Rectal smooth muscle tissue (tissue), 1 donor: ENCODE measurements around the gene TK2.
"Not testable (repeated sequence)": the region's sequence is repeated elsewhere in the genome, so short reads cannot be mapped to it uniquely, and the experiment has no call there.

ENCODE experiments used
- H3K27ac ChIP-seq: one replicate; pipeline ENCODE4 v1.7.0; 2013; ENCODE audit warnings: low read depth, low read length, inconsistent platforms
- H3K27me3 ChIP-seq: one replicate; pipeline ENCODE4 v1.7.0; 2013; ENCODE audit warnings: low read length; ENCODE audit not compliant: control insufficient read depth, insufficient read depth
- H3K36me3 ChIP-seq: one replicate; pipeline ENCODE4 v1.7.0; 2013; ENCODE audit warnings: low read length; ENCODE audit not compliant: control insufficient read depth, insufficient read depth
- H3K4me1 ChIP-seq: one replicate; pipeline ENCODE4 v1.7.0; 2013; ENCODE audit warnings: low read length; ENCODE audit not compliant: control insufficient read depth, insufficient read depth
- H3K4me3 ChIP-seq: one replicate; pipeline ENCODE4 v1.7.0; 2013; ENCODE audit warnings: low read length
- H3K9ac ChIP-seq: one replicate; pipeline ENCODE4 v1.7.0; 2013; ENCODE audit warnings: low read length

The TK2 gene

GRCh38 chr16:66549284-66550131 is at the start of gene TK2:
TSS of gene TK2 (minus strand) at chr16:66550122. CDS start at chr16:66550061, 61 bp downstream.
- H3K9ac ChIP-seq, result peak within 1 kb of the TSS; percentile 80
- H3K4me1 ChIP-seq, result peaks cover 9% of the 10 kb centered on the region
- H3K4me3 ChIP-seq, result peak within 1 kb of the TSS; percentile 65
- H3K36me3 ChIP-seq, result no peaks in the 10 kb centered on the region
- H3K27ac ChIP-seq, result peak within 1 kb of the TSS; percentile 93
- H3K27me3 ChIP-seq, result no peaks in the 10 kb centered on the region

GRCh38 chr16:66598111-66598510 is 48.2 kb upstream of the TK2 start:
- H3K4me3 ChIP-seq, result no peak overlapping the region
- H3K27me3 ChIP-seq, result no peaks in the 10 kb centered on the region
- H3K36me3 ChIP-seq, result no peaks in the 10 kb centered on the region
- H3K9ac ChIP-seq, result no peak overlapping the region
- H3K27ac ChIP-seq, result no peak overlapping the region
- no peaks in the 10 kb centered on the region for H3K4me1 ChIP-seq

- no peak overlapping the region for H3K27ac ChIP-seq
- no peaks in the 10 kb centered on the region for H3K4me1 ChIP-seq
- no peak overlapping the region for H3K4me3 ChIP-seq
- H3K9ac ChIP-seq, result no peak overlapping the region
- H3K27me3 ChIP-seq, result no peaks in the 10 kb centered on the region
- H3K36me3 ChIP-seq, result no peaks in the 10 kb centered on the region
Measured at GRCh38 chr16:66596986-66597848, 47.3 kb upstream of the TK2 start.

- H3K36me3 ChIP-seq, H3K4me1 ChIP-seq, H3K27ac ChIP-seq, H3K27me3 ChIP-seq, H3K4me3 ChIP-seq, H3K9ac ChIP-seq: not testable (repeated sequence)
Measured at GRCh38 chr16:66596559-66596958, 46.6 kb upstream of the TK2 start.

GRCh38 chr16:66594739-66595138 is 44.8 kb upstream of the TK2 start:
- Histone ChIP-seq H3K27ac (no peak overlapping the region), H3K27me3 (no peaks in the 10 kb centered on the region), H3K36me3 (no peaks in the 10 kb centered on the region), H3K9ac (no peak overlapping the region), H3K4me1 (no peaks in the 10 kb centered on the region), H3K4me3 (no peak overlapping the region)

GRCh38 chr16:66592814-66593213 is 42.9 kb upstream of the TK2 start:
- H3K4me3 ChIP-seq, result no peak overlapping the region
- no peak overlapping the region for H3K9ac ChIP-seq
- H3K27me3 ChIP-seq, result no peaks in the 10 kb centered on the region
- H3K36me3 ChIP-seq, result no peaks in the 10 kb centered on the region
- no peak overlapping the region for H3K27ac ChIP-seq
- H3K4me1 ChIP-seq, result no peaks in the 10 kb centered on the region

- Histone ChIP-seq H3K27me3 (no peaks in the 10 kb centered on the region), H3K27ac (no peak overlapping the region), H3K4me3 (no peak overlapping the region), H3K9ac (no peak overlapping the region), H3K36me3 (no peaks in the 10 kb centered on the region), H3K4me1 (no peaks in the 10 kb centered on the region)
Measured at GRCh38 chr16:66592241-66592640, 42.3 kb upstream of the TK2 start.

GRCh38 chr16:66591018-66591417 is 41.1 kb upstream of the TK2 start:
- no peak overlapping the region for H3K4me3 ChIP-seq
- no peak overlapping the region for H3K9ac ChIP-seq
- H3K27ac ChIP-seq, result no peak overlapping the region
- H3K4me1 ChIP-seq, result no peaks in the 10 kb centered on the region
- H3K27me3 ChIP-seq, result no peaks in the 10 kb centered on the region
- H3K36me3 ChIP-seq, result no peaks in the 10 kb centered on the region

GRCh38 chr16:66590322-66590721 is 40.4 kb upstream of the TK2 start:
- Histone ChIP-seq H3K36me3 (no peaks in the 10 kb centered on the region), H3K9ac (no peak overlapping the region), H3K4me3 (no peak overlapping the region), H3K4me1 (no peaks in the 10 kb centered on the region), H3K27me3 (no peaks in the 10 kb centered on the region), H3K27ac (no peak overlapping the region)

GRCh38 chr16:66588981-66589713 is 39.2 kb upstream of the TK2 start:
- Histone ChIP-seq H3K27ac (no peak overlapping the region), H3K36me3 (no peaks in the 10 kb centered on the region), H3K9ac (no peak overlapping the region), H3K27me3 (no peaks in the 10 kb centered on the region), H3K4me3 (no peak overlapping the region), H3K4me1 (no peaks in the 10 kb centered on the region)

GRCh38 chr16:66587881-66588600 is 38.1 kb upstream of the TK2 start:
- H3K9ac ChIP-seq, result no peak overlapping the region
- H3K4me1 ChIP-seq, result no peaks in the 10 kb centered on the region
- no peaks in the 10 kb centered on the region for H3K27me3 ChIP-seq
- H3K36me3 ChIP-seq, result no peaks in the 10 kb centered on the region
- no peak overlapping the region for H3K4me3 ChIP-seq
- H3K27ac ChIP-seq, result no peak overlapping the region
